Smooth muscle cell (in vitro differentiated cells): ENCODE measurements around the gene BTF3L4. TPM values are rescaled to one million over a fixed set of nuclear protein-coding genes. Genes with fewer than 3 reads are reported as not detected.

Experiments used
- DNase-seq: peaks from one replicate; lab custom pipeline; 2025; ENCODE audit not compliant: unreplicated experiment; lab: John Stamatoyannopoulos, UW
- H2AFZ ChIP-seq: fragments of 200-600 bp; sonication (generic); 2 replicates; pipeline ENCODE4 v1.6.0; 2016; ENCODE audit warnings: antibody characterized with exemption, low read depth, mild to moderate bottlenecking
- H3F3A ChIP-seq: fragments of 200-600 bp; sonication (generic); 2 replicates; pipeline ENCODE4 v1.6.0; 2017; ENCODE audit warnings: antibody characterized with exemption, low read depth
- H3K27ac ChIP-seq: fragments of 200-600 bp; sonication (generic); 2 replicates; pipeline ENCODE4 v1.5.1; 2016; ENCODE audit warnings: low read depth, mild to moderate bottlenecking
- H3K27me3 ChIP-seq: fragments of 200-600 bp; sonication (generic); 2 replicates; pipeline ENCODE4 v1.6.1; 2016; ENCODE audit warnings: low read depth, mild to moderate bottlenecking
- H3K36me3 ChIP-seq: fragments of 200-600 bp; sonication (generic); 2 replicates; pipeline ENCODE4 v1.5.1; 2016; ENCODE audit warnings: low read depth
- H3K4me1 ChIP-seq: fragments of 200-600 bp; sonication (generic); 2 replicates; pipeline ENCODE4 v1.5.1; 2016; ENCODE audit warnings: low read depth
- H3K4me2 ChIP-seq: fragments of 200-600 bp; sonication (generic); 2 replicates; pipeline ENCODE4 v1.6.0; 2016; ENCODE audit warnings: mild to moderate bottlenecking
- H3K4me3 ChIP-seq: fragments of 200-600 bp; sonication (generic); 2 replicates; pipeline ENCODE4 v1.5.1; 2016; ENCODE audit warnings: mild to moderate bottlenecking
- H3K79me2 ChIP-seq: fragments of 200-600 bp; sonication (generic); 2 replicates; pipeline ENCODE4 v1.6.0; 2016; ENCODE audit warnings: low read depth, mild to moderate bottlenecking
- H3K9ac ChIP-seq: fragments of 200-600 bp; sonication (generic); 2 replicates; pipeline ENCODE4 v1.6.0; 2016; ENCODE audit warnings: low read depth
- H3K9me3 ChIP-seq: fragments of 200-600 bp; sonication (generic); replicated peaks from 2 replicates; pipeline ENCODE4 v1.5.1; 2016; ENCODE audit warnings: low read depth
- H4K20me1 ChIP-seq: fragments of 200-600 bp; sonication (generic); 2 replicates; pipeline ENCODE4 v1.6.0; 2016; ENCODE audit warnings: low read depth
- WGBS: methylation state at CpG from one replicate; pipeline ENCODE4 v1.1.7; 2016; ENCODE audit warnings: low lambda C conversion rate; 5-methylcytosine and 5-hydroxymethylcytosine counted together
- polyA plus RNA-seq: library from polyadenylated mRNA; unstranded; fragments of >200 nt; fragmentation: Nextera tagmentation; extraction: Ambion mirVana; gene quantifications from 2 replicates; pipeline ENCODE4 v1.2.1, GENCODE V29; 2016
- total RNA-seq: library from RNA; depleted of rRNA; stranded (reverse); fragments of >200 nt; gene quantifications from 2 replicates; pipeline ENCODE4 v1.2.3, GENCODE V29; 2014
- TF ChIP-seq, protein P1 (sequence below): fragments of 200-600 bp; sonication (generic); IDR thresholded peaks from 2 replicates; pipeline ENCODE4 v1.5.1; 2017; ENCODE audit warnings: borderline replicate concordance, mild to moderate bottlenecking, antibody characterized with exemption; ENCODE audit not compliant: insufficient read depth, poor library complexity, severe bottlenecking

The BTF3L4 gene
- total and polyA plus RNA-seq, 2 experiments from 2014 or later = 67.8 to 95.5 TPM

DNA sequence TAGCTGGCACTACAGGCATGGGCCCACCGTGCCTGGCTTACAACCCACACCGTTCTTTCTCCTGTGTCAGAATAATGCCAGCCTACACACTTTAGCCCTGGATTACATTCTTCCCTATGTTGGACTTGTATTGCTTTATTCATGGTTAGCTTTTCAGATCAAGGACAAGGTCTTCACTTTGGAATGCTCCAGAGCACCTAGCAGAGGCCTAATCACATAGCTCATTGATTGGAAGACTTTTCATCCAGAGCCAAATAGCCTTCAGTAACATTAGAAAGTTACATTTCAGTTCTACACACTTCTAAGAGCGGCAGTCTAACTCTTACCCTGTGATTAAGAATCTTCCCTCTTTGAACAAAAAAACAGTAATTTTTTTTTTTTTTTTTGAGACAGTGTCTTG lies 56.4 kb downstream of the BTF3L4 start:
- Histone ChIP-seq H3K79me2 (no peaks in the 10 kb centered on the region), H3K9me3 (no peaks in the 10 kb centered on the region), H3K4me2 (no peak overlapping the region), H2AFZ (no peak overlapping the region), H3K27me3 (peaks cover 5% of the 10 kb centered on the region), H3K9ac (no peak overlapping the region), H3K4me3 (no peak overlapping the region), H3K36me3 (no peaks in the 10 kb centered on the region), H3K27ac (no peak overlapping the region), H3F3A (no peaks in the 10 kb centered on the region), H3K4me1 (no peaks in the 10 kb centered on the region), H4K20me1 (no peaks in the 10 kb centered on the region)
- 90% methylated on average over 3 of the region's 3 CpGs for WGBS
- no peak for DNase-seq
- TF ChIP-seq, protein P1, sequence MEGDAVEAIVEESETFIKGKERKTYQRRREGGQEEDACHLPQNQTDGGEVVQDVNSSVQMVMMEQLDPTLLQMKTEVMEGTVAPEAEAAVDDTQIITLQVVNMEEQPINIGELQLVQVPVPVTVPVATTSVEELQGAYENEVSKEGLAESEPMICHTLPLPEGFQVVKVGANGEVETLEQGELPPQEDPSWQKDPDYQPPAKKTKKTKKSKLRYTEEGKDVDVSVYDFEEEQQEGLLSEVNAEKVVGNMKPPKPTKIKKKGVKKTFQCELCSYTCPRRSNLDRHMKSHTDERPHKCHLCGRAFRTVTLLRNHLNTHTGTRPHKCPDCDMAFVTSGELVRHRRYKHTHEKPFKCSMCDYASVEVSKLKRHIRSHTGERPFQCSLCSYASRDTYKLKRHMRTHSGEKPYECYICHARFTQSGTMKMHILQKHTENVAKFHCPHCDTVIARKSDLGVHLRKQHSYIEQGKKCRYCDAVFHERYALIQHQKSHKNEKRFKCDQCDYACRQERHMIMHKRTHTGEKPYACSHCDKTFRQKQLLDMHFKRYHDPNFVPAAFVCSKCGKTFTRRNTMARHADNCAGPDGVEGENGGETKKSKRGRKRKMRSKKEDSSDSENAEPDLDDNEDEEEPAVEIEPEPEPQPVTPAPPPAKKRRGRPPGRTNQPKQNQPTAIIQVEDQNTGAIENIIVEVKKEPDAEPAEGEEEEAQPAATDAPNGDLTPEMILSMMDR = no peak

DNA sequence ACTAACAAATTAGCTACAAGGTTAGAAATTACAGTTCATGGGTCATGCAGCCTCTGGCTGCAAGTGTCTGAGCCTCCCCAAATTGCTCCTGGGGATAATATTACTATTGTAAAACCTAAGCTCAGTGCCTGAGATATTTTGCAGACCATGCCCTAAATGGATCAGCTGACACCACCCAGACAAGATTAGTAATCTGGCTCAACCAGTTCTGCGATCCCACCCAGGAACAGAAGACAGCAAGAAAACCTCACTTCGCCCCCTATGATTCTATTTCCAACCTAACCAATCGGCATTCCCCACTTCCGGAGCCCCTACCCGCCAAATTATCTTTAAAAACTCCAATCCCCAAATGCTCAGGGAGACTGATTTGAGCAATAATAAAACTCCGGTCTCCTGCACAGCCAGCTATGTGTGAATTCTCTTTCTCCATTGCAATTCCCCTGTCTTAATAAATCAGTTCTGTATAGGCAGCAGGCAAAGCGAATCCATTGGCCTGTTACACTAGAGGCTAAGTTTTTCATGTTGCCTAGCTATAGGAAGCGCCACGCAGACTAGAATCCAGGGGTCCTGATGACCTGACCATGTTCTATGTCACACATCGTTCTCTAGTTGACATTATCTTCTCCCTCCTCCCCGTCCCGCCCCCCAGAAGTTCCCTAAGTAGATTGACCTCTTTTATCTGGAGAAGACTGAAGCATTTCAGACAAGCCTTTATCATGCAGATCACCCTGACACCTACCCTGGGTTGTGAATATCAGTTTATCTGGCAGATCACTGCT lies 63.4 kb downstream of the BTF3L4 start:
- 32% methylated on average over 12 of the region's 12 CpGs for WGBS
- TF ChIP-seq, protein P1 = no peak

GRCh38 chr1:52122384-52122783 lies 66.3 kb downstream of the BTF3L4 start:
- Histone ChIP-seq H3K79me2 (no peaks in the 10 kb centered on the region), H3K4me1 (no peaks in the 10 kb centered on the region), H3K27ac (no peak overlapping the region), H3F3A (no peaks in the 10 kb centered on the region), H3K9ac (no peak overlapping the region), H4K20me1 (no peaks in the 10 kb centered on the region), H2AFZ (no peak overlapping the region), H3K27me3 (peaks cover 6% of the 10 kb centered on the region), H3K9me3 (no peaks in the 10 kb centered on the region), H3K36me3 (no peaks in the 10 kb centered on the region), H3K4me3 (no peak overlapping the region), H3K4me2 (no peak overlapping the region)
- TF ChIP-seq, protein P1 = no peak
- no peak for DNase-seq
- WGBS = 71% methylated on average over 2 of the region's 2 CpGs

More for the DNA sequence above, 63.4 kb downstream of the BTF3L4 start:
- no peak overlapping the region for H3K4me3 ChIP-seq
- no peak overlapping the region for H3K27ac ChIP-seq
- H3K9me3 ChIP-seq = no peaks in the 10 kb centered on the region
- H4K20me1 ChIP-seq = no peaks in the 10 kb centered on the region
- H3K4me1 ChIP-seq = no peaks in the 10 kb centered on the region
- no peaks in the 10 kb centered on the region for H3K27me3 ChIP-seq
- no peak for DNase-seq
- H3K9ac ChIP-seq = no peak overlapping the region
- H3K79me2 ChIP-seq = no peaks in the 10 kb centered on the region
- peak overlapping the region; percentile 21 for H2AFZ ChIP-seq
- H3F3A ChIP-seq = no peaks in the 10 kb centered on the region
- peak overlapping the region; percentile 35 for H3K4me2 ChIP-seq
- no peaks in the 10 kb centered on the region for H3K36me3 ChIP-seq

DNA sequence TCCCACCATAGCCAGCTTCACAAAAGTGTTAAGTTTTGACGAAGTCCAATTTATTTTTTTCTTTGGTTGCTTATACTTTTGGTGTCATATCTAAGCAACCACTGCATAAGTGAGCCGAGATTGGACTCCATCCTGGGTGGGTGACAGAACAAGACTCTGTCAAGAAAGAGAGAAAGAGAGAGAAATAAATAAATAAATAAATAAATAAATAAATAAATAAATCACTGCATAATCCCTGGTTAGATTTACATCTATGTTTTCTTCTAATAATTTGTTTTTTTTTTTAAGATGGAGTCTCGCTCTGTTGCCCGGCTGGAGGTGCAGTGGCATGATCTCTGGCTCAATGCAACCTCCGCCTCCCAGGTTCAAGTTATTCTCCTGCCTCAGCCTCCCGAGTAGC lies 67.5 kb downstream of the BTF3L4 start:
- TF ChIP-seq, protein P1 = no peak
- 92% methylated on average over 6 of the region's 6 CpGs for WGBS

More for the DNA sequence above, 67.5 kb downstream of the BTF3L4 start:
- no peak overlapping the region for H2AFZ ChIP-seq
- no peaks in the 10 kb centered on the region for H3K9me3 ChIP-seq
- no peak overlapping the region for H3K4me2 ChIP-seq
- DNase-seq = no peak
- no peaks in the 10 kb centered on the region for H3K36me3 ChIP-seq
- H3K27ac ChIP-seq = no peak overlapping the region
- H3F3A ChIP-seq = no peaks in the 10 kb centered on the region
- H3K4me3 ChIP-seq = no peak overlapping the region
- H3K9ac ChIP-seq = no peak overlapping the region
- peaks cover 15% of the 10 kb centered on the region for H3K27me3 ChIP-seq
- no peaks in the 10 kb centered on the region for H3K4me1 ChIP-seq
- no peaks in the 10 kb centered on the region for H4K20me1 ChIP-seq
- H3K79me2 ChIP-seq = no peaks in the 10 kb centered on the region
